ENCODE measurements around the gene STXBP1. TPM values are rescaled to one million over a fixed set of nuclear protein-coding genes. Genes with fewer than 3 reads are reported as not detected.
A peak's percentile ranks its signal among the peaks of the same experiment; 100 is the strongest.

The STXBP1 gene
- total RNA-seq, 1 donor from 2014 or later: 36.9 TPM

DNA sequence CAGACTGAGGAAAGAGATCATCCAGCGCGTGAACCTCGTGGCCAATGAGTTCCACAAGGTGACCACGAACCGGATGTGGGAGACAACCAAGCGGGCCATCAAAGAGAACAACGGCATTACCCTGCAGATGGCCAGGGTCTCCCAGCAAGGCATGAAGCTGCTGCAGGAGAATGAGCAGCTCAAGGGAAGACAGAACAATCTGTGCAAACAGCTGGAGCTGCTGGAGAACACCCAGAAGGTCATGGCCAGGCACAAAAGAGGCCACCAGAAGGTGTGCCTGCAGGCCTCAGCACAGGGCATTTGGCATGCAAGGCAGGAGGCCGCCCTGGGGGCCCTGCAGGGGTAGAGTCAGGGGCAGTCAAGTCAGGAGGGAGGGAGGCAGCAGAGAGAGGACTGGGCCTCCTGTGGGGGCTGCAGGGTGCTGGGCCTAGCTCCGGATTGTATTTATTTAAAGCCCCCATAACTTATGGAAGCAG, 99.2 kb downstream of the STXBP1 start:
- Histone ChIP-seq H3K9me3 (replicated peaks) (no peaks in the 10 kb centered on the region), H3K36me3 (no peaks in the 10 kb centered on the region), H3K4me3 (no peak overlapping the region), H3K27ac (replicated peaks) (no peak overlapping the region), H3K4me1 (peaks cover 21% of the 10 kb centered on the region), H3K27me3 (ENCODE audit: low read depth) (no peaks in the 10 kb centered on the region)
- intact Hi-C loops (cut with micrococcal nuclease): no loop called here
- DNase-seq: no peak
- TF ChIP-seq, protein P1, sequence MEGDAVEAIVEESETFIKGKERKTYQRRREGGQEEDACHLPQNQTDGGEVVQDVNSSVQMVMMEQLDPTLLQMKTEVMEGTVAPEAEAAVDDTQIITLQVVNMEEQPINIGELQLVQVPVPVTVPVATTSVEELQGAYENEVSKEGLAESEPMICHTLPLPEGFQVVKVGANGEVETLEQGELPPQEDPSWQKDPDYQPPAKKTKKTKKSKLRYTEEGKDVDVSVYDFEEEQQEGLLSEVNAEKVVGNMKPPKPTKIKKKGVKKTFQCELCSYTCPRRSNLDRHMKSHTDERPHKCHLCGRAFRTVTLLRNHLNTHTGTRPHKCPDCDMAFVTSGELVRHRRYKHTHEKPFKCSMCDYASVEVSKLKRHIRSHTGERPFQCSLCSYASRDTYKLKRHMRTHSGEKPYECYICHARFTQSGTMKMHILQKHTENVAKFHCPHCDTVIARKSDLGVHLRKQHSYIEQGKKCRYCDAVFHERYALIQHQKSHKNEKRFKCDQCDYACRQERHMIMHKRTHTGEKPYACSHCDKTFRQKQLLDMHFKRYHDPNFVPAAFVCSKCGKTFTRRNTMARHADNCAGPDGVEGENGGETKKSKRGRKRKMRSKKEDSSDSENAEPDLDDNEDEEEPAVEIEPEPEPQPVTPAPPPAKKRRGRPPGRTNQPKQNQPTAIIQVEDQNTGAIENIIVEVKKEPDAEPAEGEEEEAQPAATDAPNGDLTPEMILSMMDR (IDR thresholded peaks at IDR 0.05; ENCODE audit: borderline replicate concordance): no peak

DNA sequence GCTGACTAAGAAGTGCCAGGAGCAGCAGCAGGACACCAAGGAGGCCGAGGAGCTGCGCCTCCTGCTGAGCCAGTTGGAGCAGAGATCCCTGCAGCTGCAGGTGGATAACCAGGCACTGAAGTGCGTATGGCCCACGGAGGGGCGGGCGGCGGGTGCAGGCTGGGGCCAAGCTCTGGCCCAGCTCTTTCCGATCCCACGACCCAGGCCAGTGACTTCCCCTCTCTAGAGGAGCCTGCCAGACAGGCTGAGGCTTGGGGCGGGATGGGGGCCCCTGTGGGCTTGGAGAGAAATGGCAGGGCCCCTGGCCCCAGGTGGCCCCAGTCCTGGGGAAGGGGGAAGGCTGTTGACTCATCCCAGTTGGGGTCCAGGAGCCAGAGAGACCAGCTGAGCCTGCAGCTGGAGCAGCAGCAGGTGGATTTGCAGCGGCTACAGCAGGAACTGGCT, 99.8 kb downstream of the STXBP1 start:
- H3K27ac ChIP-seq (replicated peaks): no peak overlapping the region
- H3K36me3 ChIP-seq: no peaks in the 10 kb centered on the region
- intact Hi-C loops (cut with micrococcal nuclease): no loop called here
- no peak overlapping the region for H3K4me3 ChIP-seq
- TF ChIP-seq, protein P1 (IDR thresholded peaks at IDR 0.05; ENCODE audit: borderline replicate concordance): no peak
- DNase-seq: no peak
- no peaks in the 10 kb centered on the region for H3K27me3 ChIP-seq (ENCODE audit: low read depth)
- no peaks in the 10 kb centered on the region for H3K9me3 ChIP-seq (replicated peaks)
- peaks cover 26% of the 10 kb centered on the region for H3K4me1 ChIP-seq

DNA sequence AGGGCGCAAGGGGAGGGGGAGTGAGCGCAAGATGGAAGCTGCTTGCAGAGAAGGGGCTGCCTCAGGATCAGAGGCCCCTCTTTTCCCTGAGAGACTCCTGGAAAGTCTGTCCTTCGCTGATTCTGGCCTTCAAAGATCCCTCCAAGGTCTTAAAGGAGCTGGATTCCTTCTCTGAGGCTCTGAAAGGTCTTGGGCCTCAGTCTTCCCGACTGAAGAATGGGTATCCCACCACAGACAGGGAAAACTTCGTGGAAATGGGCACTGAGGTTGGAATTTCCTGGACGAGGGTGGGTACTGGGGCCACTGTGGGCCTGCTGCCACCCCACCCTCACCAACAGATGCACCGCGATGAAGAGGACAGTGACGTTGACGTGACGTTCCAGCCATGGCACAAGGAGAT, 100.3 kb downstream of the STXBP1 start:
- TF ChIP-seq, protein P1 (IDR thresholded peaks at IDR 0.05; ENCODE audit: borderline replicate concordance): no peak
- H3K36me3 ChIP-seq: no peaks in the 10 kb centered on the region
- H3K27ac ChIP-seq (replicated peaks): no peak overlapping the region
- H3K4me3 ChIP-seq: no peak overlapping the region
- no peaks in the 10 kb centered on the region for H3K27me3 ChIP-seq (ENCODE audit: low read depth)
- intact Hi-C loops (cut with micrococcal nuclease): no loop called here
- H3K4me1 ChIP-seq: peaks cover 27% of the 10 kb centered on the region
- H3K9me3 ChIP-seq (replicated peaks): no peaks in the 10 kb centered on the region
- DNase-seq: no peak

- Histone ChIP-seq H3K27ac (replicated peaks) (no peak overlapping the region), H3K4me3 (no peak overlapping the region), H3K36me3 (no peaks in the 10 kb centered on the region), H3K9me3 (replicated peaks) (no peaks in the 10 kb centered on the region), H3K4me1 (peaks cover 32% of the 10 kb centered on the region), H3K27me3 (ENCODE audit: low read depth) (no peaks in the 10 kb centered on the region)
- no peak for DNase-seq
- intact Hi-C loops (cut with micrococcal nuclease): no loop called here
- TF ChIP-seq, protein P1 (IDR thresholded peaks at IDR 0.05; ENCODE audit: borderline replicate concordance): no peak
Observed at GRCh38 chr9:127712867-127713266, 100.8 kb downstream of the STXBP1 start.

GRCh38 chr9:127714020-127714750, 102.1 kb downstream of the STXBP1 start:
- DNase-seq: no peak
- intact Hi-C loops (cut with micrococcal nuclease): no loop called here
- TF ChIP-seq, protein P1 (IDR thresholded peaks at IDR 0.05; ENCODE audit: borderline replicate concordance): no peak
- Histone ChIP-seq H3K36me3 (no peaks in the 10 kb centered on the region), H3K4me1 (peaks cover 37% of the 10 kb centered on the region), H3K4me3 (peak overlapping the region; percentile 94), H3K9me3 (replicated peaks) (no peaks in the 10 kb centered on the region), H3K27me3 (ENCODE audit: low read depth) (no peaks in the 10 kb centered on the region), H3K27ac (replicated peaks) (no peak overlapping the region)
